GM19372 (cell line): ENCODE measurements around the gene MSH3.
"Not testable (repeated sequence)": the region's sequence is repeated elsewhere in the genome, so short reads cannot be mapped to it uniquely, and the experiment has no call there.

Experiments used
- ATAC-seq: cut with Tn5 transposase; IDR thresholded peaks from one replicate; pipeline ENCODE4 v1.9.1; 2021; ENCODE audit warnings: mild to moderate bottlenecking, low read depth, moderate library complexity; ENCODE audit not compliant: unreplicated experiment

Gene MSH3

DNA sequence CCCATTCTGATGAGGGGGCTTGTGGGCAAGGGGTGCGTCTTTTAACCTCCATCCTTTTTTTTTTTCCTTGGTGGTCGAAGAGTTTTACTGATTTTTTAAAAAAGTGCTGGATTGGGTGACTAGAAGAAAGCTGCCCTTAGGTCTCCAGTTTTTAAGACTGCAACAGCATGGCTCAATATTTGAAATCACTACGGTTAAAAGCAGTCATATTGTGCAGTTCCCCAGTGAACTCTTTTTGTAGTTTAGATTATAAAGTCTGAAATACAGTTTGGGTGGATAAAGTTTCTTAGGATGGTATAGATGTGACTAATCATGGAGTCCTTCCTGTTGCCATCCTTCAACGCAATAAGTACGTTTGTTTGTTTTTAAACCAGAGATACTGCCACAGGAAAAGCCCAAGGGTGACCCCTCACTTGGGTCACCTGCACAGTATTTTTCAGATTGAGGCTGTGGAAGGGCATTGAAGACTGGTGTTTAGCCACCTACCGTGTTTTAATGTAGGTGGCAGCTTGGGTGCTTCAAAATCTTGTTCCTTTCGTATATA is 851 bp downstream of the MSH3 start:
- no peak for ATAC-seq

GRCh38 chr5:80656425-80656824 is 2.0 kb downstream of the MSH3 start:
- ATAC-seq: no peak

- ATAC-seq: no peak
Observed at GRCh38 chr5:80659106-80659505, 4.7 kb downstream of the MSH3 start.

DNA sequence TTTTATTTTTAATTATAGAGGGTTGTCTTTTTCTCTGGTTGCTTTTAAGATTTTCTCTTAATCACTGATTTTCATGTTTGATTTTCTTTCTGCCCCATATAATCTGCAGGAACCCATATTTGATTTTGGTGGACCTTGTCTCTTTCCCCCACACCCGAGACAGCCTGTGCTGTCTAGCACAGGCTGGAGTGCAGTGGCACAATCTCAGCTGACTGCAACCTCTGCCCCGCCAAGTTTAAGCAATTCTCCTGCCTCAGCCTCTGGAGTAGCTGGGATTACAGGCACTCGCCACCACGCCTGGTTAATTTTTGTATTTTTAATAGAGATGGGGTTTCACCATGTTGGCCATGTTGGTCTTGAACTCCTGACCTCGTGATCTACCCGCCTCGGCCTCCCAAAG is 6.2 kb downstream of the MSH3 start:
- not testable (repeated sequence) for ATAC-seq

GRCh38 chr5:80662108-80662507 is 7.7 kb downstream of the MSH3 start:
- no peak for ATAC-seq

DNA sequence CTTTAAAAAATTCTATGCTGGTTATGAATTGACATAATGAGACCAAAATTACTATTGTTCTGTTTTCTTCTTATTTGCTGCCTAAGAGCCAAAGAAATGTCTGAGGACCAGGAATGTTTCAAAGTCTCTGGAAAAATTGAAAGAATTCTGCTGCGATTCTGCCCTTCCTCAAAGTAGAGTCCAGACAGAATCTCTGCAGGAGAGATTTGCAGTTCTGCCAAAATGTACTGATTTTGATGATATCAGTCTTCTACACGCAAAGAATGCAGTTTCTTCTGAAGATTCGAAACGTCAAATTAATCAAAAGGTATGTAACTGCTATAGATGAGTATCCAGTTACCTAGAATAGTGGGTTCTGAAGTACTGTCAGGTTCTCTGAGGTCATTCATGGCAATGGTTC is 10.6 kb downstream of the MSH3 start:
- no peak for ATAC-seq

GRCh38 chr5:80667384-80667783 is 12.9 kb downstream of the MSH3 start:
- ATAC-seq: no peak

GRCh38 chr5:80668016-80668969 is 13.8 kb downstream of the MSH3 start:
- no peak for ATAC-seq

DNA sequence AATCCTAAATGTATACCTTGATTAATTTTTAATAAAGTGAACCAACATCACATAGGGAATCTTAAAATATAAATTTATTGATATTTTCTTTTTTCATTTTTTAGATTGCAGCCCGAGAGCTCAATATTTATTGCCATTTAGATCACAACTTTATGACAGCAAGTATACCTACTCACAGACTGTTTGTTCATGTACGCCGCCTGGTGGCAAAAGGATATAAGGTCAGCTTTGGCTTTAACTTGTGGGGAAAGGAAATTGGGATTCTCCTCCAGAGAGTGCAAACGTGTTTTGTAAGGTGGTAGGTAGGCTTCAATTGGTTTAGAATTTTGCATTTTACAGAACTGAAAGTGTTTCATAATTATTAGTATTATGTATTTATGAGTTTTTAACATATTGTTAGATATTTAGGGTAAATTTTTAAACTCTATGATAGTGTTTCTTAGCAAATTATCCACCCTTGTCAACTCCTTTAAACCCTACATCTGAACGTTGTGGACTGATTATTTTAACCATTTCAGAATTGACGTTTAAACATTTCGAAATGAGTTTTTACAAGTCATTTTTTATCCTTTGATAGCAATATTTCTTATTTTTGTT is 17.8 kb downstream of the MSH3 start:
- ATAC-seq: no peak

DNA sequence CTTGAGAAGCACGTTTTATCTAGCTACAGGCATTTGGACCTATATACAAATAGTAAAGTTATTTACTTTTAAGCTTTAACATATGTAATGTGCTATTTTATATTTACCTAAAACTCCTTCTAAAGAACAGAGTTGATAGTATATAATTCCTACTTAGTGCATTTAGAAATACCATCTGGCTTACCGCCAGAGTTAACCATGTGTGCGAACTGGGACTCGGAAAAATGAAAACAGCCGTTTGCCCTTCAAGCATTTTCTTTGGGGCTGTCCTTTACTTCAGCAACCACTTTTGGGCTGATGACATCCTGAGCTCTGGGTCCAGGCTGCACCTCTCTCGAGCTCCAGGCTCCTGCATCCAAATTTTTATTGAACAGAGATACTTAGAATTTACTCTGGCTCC is 22.3 kb downstream of the MSH3 start:
- ATAC-seq: no peak

GRCh38 chr5:80686757-80687156 is 32.3 kb downstream of the MSH3 start:
- ATAC-seq: no peak

GRCh38 chr5:80688648-80689420 is 34.4 kb downstream of the MSH3 start:
- no peak for ATAC-seq

DNA sequence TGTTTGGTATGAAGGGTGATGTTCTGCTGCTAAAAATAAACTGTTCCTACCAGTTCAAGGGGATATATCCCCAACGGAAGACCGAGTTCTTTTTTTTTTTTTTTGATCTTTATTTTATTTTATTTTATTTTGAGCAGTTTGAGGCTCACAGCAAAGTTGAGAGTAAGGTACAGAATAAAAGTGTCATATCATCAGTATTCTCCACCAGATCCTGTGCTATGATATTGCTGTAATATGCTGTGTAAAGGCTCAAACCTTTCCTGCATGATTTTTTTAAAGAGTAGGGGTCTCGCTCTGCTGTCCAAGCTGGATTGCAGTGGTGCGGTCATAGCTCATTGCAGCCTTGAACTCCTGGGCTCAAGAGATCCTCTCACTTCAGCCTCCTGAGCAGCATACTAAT is 35.2 kb downstream of the MSH3 start:
- no peak for ATAC-seq

DNA sequence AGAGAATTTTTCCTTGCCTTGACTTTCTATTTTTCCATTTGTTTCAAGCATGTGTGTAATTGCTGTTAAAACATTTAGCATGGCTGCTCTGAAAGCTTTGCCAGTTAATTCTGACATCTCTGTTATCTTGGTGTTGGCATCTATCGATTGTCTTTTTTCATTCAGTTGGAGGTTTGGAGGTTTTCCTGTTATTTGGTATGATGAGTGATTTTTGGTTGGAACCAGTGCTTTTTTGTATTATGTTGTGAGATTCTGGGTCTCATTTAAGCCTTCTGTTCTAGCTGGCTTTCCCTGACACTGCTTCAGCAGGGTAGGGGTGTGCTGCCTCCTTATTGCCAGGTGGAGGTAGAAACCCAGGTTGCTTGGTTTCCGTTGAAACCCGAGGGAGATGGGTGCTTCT is 41.2 kb downstream of the MSH3 start:
- ATAC-seq: no peak

- ATAC-seq: no peak
Observed at GRCh38 chr5:80696450-80696849, 42.0 kb downstream of the MSH3 start.

GRCh38 chr5:80697100-80697499 is 42.6 kb downstream of the MSH3 start:
- no peak for ATAC-seq

- ATAC-seq: no peak
Observed at GRCh38 chr5:80698369-80698768, 43.9 kb downstream of the MSH3 start.

DNA sequence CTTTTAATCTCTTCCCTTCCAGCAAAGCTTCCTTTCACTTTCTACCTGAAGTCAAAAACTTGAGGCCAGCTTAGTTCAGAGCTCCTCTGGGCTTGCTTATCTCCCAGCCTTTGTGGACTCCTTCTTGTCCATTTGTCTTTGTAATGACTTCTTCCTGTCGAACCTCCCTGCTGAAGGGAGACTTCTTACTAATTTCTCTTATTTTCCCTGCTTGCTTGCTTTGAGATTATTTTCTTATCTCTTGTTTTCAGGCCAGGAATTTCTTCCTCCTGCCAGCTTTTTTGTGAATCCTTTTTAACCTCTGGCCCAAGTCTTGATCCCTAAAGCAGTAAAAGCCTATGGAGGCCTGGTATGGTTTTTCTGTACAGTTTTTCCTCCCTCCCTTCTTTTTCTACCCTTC is 47.1 kb downstream of the MSH3 start:
- ATAC-seq: no peak

DNA sequence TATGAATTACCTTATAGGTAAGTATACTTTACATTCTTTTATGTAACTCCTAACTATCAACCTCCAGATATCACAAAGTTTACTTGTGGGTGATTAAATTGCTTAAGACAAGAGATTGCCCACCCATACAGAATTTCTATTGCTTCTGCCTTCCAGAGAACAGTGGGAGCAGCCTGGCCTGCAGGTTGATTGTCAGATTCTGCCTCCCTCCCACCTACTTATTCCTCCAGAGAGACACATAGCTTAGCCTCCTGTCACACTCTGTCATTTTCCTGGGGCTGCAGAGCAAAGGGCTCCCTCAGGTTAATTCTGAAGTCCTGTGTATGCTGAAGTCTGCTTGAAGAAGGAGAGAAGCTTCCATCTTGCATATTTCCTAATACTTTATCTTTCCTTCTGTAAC is 48.8 kb downstream of the MSH3 start:
- ATAC-seq: no peak

GRCh38 chr5:80703747-80704146 is 49.3 kb downstream of the MSH3 start:
- ATAC-seq: no peak

DNA sequence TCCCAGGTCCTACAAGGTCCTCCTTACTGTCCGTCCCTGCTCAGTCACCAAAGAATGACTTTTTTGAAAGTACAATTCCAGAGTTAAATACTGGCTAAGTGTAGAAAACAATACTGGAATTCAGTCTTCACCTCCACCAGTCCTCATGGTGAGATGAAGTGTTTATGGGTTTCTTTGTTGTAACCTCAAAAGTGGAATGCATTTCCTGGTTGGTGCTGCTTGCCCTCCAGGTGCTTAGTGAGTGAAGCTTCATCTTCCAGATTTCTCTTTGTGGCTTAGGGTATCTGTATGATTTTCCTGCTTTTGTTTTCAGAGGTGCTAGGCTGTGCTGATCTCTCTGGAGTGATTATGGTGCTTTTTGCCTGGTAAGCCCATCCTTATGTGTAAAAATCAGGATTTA is 49.8 kb downstream of the MSH3 start:
- ATAC-seq: no peak
